HG03095 (cell line): ENCODE results near the gene AGFG1.

ENCODE experiments used
- ATAC-seq: cut with Tn5 transposase; IDR thresholded peaks from one replicate; pipeline ENCODE4 v1.9.1; 2021; ENCODE audit warnings: moderate library complexity; ENCODE audit not compliant: unreplicated experiment

The AGFG1 gene, protein sequence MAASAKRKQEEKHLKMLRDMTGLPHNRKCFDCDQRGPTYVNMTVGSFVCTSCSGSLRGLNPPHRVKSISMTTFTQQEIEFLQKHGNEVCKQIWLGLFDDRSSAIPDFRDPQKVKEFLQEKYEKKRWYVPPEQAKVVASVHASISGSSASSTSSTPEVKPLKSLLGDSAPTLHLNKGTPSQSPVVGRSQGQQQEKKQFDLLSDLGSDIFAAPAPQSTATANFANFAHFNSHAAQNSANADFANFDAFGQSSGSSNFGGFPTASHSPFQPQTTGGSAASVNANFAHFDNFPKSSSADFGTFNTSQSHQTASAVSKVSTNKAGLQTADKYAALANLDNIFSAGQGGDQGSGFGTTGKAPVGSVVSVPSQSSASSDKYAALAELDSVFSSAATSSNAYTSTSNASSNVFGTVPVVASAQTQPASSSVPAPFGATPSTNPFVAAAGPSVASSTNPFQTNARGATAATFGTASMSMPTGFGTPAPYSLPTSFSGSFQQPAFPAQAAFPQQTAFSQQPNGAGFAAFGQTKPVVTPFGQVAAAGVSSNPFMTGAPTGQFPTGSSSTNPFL

DNA sequence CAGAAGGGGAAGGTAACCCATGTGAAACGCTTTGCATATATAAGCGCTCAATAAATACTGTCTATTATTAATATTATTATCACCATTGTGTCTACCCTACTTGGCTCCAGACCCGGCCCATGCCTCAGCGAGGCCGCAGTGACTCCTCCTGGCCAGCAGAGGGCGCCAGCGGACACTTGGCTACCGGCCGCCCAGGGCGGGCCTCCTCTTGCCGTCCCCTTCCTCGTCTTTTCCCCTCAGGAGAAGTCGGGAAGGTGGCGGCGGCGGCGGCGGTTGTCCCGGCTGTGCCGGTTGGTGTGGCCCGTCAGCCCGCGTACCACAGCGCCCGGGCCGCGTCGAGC is at the start of gene AGFG1:
TSS of gene AGFG1 (plus strand) at position 233 of the 341 bp plus-strand sequence. CDS start 266 bp downstream, outside the sequence.
- peak; percentile 89 for ATAC-seq

DNA sequence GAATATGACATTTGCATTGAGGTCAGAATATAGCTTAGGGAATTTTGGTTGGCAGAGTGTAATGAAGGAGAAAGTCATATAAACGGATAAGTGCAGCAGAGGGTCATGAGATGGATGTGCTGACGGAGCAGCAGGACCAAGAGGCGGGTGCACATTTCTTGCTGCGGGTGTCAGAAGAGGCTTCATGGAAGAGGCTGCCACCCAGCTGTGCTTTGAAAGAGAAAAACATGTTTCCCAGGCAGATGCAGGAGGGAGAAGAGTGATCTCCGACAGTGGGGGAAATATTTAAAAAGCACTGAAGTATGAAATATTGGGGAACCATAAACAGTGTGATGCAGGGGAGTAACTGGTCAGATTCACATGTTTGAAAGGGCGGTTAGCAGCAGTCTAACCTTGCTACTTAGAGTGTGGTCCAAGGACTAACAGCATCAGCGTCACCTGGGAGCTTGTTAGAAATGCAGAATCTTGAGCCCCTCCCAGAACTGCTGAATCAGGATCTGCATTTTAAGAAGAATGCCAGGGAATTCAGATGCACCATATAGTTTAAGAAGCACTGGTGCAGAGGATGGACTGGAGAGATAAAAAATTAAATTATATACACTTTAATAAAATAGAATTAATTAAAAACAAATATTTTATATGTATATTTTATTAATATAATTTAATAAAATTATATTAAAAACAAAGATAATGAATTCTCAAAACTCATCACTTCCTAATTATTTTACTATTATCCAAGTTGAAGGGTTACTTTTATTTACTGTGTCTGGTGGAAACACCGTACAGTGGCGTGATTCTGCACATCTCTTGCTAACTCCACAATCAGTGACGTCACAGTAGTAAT is 48.1 kb upstream of the AGFG1 start:
- no peak for ATAC-seq

DNA sequence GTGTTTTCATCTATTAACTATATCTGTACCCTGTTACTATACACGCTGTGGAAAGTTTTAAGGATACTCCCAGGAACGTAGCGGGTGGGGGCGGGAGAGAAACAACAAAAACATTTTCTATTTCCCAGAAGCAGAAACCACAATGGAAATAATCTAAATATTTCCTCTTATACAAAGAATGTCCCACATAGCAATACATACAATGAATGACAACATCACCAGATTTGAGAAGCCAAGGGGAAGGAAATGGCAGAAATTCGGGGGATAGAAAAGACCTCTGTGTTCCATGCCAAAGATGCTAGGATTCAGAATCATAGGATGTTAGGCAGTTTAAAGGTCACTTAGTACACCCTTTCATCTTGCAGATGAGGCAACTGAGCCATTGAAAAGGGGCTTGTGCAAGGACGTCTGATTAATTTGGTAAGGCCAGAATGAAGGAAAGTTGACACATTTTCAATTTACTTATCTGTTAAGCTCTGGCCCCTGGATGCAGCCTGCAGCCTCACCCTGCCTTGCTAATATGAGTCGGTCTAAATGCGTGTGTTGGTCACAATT is 43.1 kb upstream of the AGFG1 start:
- ATAC-seq: no peak

DNA sequence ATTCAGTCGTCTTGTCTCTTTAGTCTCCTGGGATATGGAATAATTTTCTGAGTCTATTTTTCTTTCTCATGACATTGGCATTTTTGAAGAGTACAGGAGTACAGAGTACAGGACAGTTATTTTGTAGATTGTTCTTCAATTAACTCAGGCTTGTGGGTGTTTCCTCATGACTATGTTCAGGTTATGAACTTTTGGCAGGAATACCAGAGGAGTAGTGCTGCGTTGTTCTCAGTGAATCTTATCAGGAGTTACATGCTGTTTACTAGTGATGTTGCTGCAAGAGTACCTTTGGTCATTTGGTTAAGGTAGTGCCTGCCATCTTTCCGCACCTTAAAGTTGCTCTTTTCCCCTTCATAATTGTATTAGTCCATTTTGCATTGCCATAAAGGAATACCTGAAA is 41.3 kb upstream of the AGFG1 start:
- ATAC-seq: no peak

DNA sequence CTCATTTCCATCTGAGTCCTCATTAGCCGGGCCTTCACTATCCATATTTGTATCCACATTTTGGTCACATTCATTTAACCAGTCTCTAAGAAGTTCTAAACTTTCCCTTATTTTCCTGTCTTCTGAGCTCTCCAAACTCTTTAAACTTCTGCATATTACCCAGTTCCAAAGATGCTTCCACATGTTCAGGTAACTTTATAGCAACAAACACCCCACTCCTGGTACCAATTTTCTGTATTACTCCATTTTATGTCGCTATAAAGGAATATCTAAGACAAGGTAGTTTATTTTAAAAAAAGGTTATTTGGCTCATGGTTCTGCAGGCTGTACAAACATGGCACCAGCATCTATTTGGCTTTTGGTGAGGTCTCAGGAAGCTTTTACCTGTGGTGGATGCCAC is 38.8 kb upstream of the AGFG1 start:
- no peak for ATAC-seq

DNA sequence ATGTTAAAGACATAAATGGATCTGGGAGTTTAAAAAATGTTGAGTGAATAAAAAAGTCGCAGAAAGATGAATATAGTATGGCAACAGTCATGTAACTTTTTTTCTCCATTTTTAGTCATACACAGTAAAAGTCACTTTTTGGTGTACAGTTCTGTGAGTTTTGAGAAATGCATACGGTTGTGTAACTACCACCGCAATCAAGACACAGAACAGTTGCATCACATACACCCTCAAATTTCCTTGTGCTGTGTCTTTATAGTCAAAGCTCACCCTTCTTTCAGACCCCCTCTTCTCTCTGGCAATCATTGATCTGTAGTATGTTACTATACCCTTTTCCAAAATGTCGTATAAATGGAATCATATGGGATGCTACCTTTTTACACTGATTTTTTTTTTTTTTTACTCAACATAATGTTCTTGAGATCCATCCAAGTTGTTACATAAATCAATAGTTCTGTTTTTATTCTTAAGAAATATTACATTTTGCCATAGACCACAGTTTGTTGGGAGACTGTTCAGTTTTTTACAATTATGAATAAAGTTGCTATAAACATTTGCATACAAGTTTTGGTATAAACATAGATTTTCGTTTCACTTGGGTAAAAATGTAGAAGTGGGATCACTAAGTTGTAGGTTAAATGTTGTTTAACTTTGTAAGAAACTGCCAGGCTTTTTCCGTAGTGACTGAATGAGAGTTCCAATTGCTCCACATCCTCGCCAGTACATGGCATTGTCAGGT is 35.4 kb upstream of the AGFG1 start:
- ATAC-seq: no peak

DNA sequence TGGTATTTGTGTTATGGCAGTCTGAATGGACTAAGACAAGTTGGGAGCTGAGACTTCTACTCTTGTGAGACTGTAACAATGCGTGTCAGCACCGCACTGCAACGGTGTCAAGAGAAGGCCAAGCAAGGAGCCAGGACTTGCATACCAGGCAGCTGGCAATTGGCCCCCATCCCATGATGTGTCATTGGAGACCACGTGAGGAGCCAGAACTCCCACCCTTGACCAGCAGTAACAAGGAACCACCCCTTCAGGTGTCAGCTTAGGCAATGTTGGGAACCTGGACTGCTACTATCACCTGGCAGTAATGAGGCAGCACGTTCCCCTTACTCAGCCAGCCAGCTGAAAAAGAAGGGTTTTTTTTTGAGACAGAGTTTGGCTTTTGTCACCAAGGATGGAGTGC is 32.7 kb upstream of the AGFG1 start:
- no peak for ATAC-seq

DNA sequence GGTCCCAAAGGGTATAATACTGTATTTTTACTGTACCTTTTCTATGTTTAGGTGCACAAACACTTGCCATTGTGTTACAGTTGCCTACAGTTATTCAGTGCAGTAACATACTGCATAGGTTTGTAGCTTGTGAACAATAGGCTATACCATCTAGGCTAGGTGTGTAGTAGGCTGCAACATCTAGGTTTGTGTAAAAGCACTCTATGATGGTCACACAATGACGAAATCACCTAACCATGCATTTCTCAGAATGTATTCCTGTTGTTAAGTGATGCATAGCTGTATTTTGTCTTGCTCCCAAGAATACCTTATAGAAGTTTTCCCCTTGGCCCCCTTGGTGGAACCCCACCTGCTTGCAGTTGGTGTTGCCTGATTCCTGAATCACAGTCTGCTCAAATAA is 29.3 kb upstream of the AGFG1 start:
- ATAC-seq: no peak

DNA sequence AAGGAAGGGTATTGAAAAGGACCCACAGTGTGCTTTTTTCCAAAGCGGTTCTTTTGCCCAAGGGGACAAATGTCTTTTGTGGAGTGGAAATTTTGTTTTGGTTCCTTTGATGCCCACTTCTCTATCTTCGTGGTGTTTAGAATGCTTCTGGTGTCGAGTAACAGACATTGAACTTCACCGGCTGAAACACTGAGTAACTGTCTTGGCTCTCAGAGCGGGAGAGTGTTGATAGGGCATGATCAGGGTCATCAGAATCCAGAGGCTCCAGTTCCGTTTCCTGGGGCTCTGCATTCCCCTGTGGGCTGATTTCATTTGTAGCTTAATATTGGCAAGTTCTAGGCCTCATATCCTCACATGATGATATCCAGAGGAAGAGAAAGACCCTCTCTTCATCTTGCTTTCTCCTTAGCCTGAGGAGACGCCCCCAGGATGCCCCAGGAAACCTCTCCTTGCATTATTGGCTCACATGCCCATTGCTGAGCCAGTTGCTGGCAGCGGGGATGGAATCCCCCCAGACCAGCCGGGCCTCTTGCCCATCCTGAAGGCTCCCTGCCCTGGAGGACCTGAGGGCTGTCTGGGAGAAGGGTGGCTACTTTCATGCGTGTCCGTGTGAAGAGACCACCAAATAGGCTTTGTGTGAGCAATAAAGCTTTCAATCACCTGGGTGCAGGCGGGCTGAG is 27.9 kb upstream of the AGFG1 start:
- no peak for ATAC-seq

DNA sequence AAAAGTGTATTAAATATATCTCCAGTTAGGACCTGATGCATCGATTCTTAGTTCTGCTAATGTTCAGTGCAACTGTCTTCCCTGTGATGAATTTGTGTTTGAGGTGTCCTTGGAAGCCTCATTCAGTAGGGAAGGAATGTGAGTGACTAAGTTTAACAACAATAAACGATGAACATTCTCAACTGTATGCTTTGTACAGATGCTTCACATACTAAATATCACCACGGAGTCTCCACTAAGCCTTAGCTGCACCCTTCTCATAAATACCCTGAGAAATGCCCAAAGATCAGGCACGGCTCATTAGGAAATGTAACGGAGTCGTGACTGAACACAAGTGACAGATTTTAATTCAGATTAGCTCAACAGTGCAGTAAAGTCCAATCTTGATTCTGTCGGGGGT is 24.4 kb upstream of the AGFG1 start:
- no peak for ATAC-seq

DNA sequence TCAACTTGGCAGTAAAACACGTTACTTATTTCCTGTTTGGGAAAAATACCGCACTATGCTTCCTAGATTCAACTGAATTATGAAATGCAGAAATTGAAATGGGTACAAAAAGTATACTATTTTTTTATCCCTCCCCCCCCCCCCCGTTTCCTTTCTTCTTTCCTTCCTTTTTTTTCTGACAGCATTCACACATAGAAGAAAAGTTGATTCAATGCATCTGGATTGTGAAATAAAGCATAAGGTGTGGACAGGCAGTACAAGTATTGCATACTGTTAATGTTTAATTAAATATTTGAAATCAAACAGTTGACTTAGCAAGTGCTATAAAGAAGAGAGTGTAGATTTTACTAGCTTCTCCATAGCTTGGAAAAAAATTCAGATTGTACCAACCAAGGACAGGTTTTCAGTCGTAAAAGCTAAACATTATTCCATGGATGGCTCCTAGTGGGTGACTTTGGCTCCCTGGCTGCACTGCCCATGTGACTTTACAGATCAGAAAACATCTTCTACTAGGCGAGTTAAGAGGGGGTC is 21.6 kb upstream of the AGFG1 start:
- ATAC-seq: no peak

DNA sequence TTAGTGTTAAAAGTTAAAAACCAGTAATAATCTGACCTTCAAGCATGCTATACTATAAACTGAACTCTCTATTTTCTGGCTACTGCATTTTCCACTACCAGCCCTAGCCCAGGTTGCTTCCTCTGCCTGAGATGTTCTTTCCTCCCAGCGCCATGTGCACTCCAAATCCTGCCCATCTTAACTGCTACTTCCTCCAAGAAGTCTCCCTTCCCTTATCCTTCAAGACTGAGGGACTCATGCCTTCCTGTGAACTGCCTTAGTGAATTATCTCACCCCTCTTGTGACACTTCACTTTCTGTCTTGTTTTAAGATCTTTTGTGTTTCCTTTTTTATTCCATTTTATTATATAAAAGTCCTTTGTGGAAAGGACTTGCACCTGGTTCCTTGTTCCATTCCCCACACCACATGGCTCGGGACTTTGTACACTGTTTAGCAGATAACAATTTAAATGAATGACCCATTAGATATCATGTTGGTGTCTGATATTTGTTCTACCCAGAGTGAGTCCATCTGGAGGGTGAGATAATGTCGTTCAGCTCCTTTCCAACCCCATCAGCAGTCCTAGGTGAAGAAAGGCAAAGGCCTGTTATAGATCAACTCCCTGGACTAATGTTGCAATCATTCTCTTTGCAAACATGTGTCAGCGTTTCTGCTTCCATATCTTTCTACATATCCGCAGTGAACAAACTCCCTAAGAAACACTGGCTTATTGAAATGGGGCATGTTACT is 20.9 kb upstream of the AGFG1 start:
- ATAC-seq: no peak

DNA sequence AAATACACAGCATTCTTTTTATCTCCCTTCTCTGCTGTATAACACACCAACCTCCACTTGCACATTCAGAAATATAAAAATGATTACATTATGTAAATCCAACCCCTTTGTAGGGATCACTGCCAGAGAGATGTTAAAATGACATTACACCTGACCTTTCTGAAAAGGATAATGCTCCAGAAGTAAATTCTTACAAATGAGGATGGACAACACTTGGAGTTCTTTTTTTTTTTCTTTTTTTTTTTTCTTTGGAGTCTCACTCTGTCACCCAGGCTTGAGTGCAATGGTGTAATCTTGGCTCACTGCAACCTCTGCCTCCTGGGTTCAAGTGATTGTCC is 20.3 kb upstream of the AGFG1 start:
- no peak for ATAC-seq

DNA sequence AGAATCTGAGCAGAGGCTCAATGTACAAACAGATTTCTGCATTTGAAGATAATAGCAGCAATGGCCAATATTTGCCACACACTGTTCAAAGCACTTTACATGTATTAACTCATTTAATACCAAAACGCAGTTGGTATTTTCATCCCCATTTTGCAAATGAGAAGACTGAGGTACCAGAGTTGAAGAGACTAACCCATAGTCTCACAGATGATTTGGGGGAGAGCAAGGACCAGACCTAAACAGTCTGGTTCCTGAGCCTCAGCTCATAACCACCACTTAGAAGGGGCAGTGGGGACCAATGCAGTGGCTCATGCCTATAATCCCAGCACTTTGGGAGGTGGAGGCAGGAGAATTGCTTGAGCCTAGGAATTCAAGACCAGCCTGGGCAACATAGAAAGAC is 18.1 kb upstream of the AGFG1 start:
- no peak for ATAC-seq

DNA sequence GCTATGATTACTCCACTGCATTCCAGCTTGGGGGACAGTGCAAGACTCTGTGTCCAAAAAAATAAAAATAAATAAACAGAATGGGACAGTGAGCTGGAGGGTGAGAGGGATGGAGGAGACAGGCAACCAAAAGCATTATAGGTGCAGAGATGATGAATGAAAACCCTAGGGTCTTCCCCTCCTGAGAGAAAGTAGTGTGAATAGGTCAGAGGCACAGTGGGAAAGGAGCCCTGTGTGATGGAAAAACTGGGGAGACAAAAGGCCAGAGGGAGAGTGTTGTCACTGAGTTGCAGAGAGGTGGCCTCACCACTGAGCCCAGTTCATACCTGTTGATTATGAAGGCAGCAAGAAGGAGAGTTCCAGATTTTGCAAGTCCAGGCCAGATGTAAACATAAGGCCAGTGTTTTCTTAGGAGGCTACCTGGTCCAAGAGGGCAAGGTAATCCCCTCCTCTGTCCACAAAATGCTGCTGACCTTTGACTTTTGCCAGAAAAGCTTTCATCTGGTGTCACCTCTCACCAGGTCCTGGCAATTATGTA is 17.6 kb upstream of the AGFG1 start:
- ATAC-seq: no peak

DNA sequence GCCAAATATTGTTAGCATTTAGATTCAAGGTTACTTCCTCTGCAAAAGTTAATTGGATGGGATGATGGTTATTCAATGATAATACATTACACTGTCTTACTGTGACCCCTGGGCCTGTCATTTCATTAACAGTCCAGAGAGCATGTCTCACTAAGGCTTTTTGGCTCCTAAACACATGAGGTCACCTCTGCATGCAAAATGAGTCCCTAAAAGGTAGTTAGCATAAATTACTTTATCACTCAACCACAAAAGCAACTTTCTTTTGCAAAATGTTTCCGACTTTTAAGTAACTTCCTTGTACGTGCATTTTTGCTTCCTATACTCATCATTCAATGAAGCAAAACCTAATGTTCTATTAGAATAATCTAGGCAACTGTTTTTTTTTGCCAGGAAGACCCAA is 16.8 kb upstream of the AGFG1 start:
- no peak for ATAC-seq

DNA sequence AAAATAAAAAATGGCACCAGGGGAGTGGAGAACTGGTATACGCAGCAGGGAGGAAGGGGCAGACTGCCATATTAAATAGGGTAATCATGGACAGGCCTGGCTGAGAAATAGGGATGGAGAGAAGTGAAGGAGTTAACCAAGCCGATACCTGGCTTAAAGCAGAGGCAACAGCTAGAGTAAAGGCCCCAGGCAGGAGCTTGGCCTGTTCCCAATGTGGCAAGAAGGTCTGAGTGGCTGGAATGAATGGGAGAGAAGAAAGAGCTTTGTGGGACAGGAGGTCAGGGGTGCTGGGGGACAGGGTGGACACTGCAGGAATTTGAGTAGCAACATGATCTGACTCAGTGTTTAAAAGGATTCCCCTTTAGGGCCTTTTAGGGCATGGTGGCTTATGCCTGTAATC is 15.9 kb upstream of the AGFG1 start:
- ATAC-seq: no peak

DNA sequence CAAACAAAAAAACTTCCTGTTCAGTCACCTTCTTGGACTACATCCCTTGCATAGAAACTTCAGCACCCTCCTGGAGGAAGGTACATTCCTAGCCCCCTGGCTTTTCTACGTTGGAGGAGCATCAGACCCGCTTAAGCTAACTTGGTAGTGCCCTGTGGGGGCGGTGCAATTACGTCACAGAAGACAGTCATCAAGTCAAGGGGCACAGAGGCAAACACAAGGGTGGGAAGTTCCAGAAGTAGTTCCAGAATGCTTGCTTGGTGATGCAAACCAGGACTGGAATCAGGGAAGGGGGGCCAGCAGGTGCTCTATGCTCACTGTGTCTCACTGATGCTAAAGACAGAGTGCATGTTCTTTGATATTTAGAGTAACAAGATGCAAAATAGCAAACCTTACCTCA is 15.2 kb upstream of the AGFG1 start:
- ATAC-seq: no peak

DNA sequence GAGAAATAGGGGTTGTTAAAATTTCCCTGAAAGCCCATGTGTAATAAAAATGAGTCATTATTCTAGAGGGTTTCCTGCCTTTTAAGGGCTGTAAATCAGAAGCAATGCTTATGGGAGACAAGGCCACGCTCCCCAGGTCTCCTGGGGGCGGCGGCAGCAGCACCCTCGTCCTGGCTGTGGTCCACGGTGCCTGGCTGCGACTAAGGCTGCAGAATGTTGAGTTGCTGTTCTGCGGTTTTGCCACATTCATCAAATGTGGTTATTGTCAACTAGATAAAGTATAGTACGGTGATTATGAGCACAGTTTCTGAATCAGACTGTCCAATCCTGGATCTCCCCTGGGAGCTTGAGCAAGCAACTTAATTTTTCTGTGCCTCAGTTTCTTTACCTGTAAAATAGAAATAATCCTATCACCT is 11.9 kb upstream of the AGFG1 start:
- ATAC-seq: no peak
